ENCODE data around the gene ECHS1.

ECHS1 gene

DNA sequence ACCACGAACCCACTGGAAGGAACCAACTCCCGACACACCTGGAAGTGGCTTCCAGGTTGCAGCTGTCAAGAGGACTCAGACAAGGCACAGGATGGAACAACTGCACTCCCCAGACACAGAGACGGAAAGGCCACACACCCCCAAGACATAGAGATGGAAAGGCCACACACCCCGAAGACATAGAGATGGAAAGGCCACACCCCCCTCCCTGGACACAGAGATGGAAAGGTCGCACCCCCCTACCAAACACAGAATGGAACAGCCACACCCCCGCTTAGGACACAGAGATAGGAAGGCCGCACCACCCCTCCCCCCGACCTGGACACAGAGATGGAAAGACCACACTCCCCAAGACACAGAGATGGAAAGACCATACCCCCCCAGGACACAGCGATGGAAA is 56.9 kb downstream of the ECHS1 start:
- DNase-seq (ENCODE audit: extremely low read depth, insufficient read length) = no peak

GRCh38 chr10:133315847-133316246 is 57.3 kb downstream of the ECHS1 start:
- Histone ChIP-seq H3K27me3 (replicated peaks; ENCODE audit: control insufficient read depth, insufficient read depth, low read length) (no peaks in the 10 kb centered on the region), H3K36me3 (ENCODE audit: control insufficient read depth, insufficient read depth, low read length) (peaks cover 2% of the 10 kb centered on the region), H3K4me3 (replicated peaks; ENCODE audit: low read depth, low read length) (no peak overlapping the region)
- DNase-seq (ENCODE audit: extremely low read depth, insufficient read length) = no peak
- TF ChIP-seq CTCF (IDR thresholded peaks at IDR 0.05; ENCODE audit: insufficient read depth, low read length, poor library complexity, severe bottlenecking) = no peak

More for the DNA sequence above, 56.9 kb downstream of the ECHS1 start:
- Histone ChIP-seq H3K27me3 (replicated peaks; ENCODE audit: control insufficient read depth, insufficient read depth, low read length) (no peaks in the 10 kb centered on the region), H3K36me3 (ENCODE audit: control insufficient read depth, insufficient read depth, low read length) (peaks cover 2% of the 10 kb centered on the region), H3K4me3 (replicated peaks; ENCODE audit: low read depth, low read length) (no peak overlapping the region)
- TF ChIP-seq CTCF (IDR thresholded peaks at IDR 0.05; ENCODE audit: insufficient read depth, low read length, poor library complexity, severe bottlenecking) = no peak

DNA sequence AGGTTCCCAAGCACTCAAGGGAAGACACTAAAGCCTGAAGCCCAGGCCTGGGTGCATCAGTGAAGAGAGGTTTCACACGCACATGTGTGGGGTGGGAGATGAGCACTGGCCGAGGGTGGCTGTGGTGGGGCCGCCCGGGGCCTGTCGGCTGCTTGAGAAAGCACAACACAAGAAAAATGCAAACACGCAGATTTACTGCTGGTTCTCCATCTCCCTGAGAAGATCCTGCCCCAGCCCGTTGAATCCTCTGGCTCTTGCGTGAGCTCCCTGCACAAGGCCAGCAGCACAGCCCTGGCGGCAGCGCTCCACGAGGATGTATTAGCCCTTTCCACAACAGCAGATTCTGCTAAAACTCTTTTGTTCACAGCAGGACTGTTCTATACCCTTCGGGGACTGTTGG is 58.2 kb downstream of the ECHS1 start:
- TF ChIP-seq CTCF (IDR thresholded peaks at IDR 0.05; ENCODE audit: insufficient read depth, low read length, poor library complexity, severe bottlenecking) = no peak
- Histone ChIP-seq H3K4me3 (replicated peaks; ENCODE audit: low read depth, low read length) (no peak overlapping the region), H3K36me3 (ENCODE audit: control insufficient read depth, insufficient read depth, low read length) (peaks cover 9% of the 10 kb centered on the region), H3K27me3 (replicated peaks; ENCODE audit: control insufficient read depth, insufficient read depth, low read length) (no peaks in the 10 kb centered on the region)
- DNase-seq (ENCODE audit: extremely low read depth, insufficient read length) = no peak

DNA sequence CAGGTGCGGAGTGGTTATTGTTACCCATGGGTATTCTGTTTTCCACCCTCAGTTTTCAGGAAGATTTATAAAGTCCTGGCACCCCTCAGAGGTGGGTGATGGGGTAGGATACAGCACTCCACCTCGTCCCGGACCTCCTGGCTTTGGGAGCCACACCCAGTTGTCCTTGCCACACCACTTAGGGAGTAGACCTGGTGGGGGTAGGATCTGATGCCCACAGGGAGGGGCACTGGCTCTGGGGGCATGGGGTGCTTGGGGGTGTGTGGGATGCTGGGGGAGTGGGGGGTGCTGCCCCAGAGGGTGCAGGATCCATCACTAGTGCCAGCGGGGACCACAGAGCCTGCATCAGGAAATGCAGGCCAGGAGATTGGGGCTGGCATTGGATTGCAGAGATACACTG is 60.0 kb downstream of the ECHS1 start:
- DNase-seq (ENCODE audit: extremely low read depth, insufficient read length) = no peak
- Histone ChIP-seq H3K36me3 (ENCODE audit: control insufficient read depth, insufficient read depth, low read length) (peaks cover 12% of the 10 kb centered on the region), H3K27me3 (replicated peaks; ENCODE audit: control insufficient read depth, insufficient read depth, low read length) (no peaks in the 10 kb centered on the region), H3K4me3 (replicated peaks; ENCODE audit: low read depth, low read length) (no peak overlapping the region)
- no peak for TF ChIP-seq CTCF (IDR thresholded peaks at IDR 0.05; ENCODE audit: insufficient read depth, low read length, poor library complexity, severe bottlenecking)

DNA sequence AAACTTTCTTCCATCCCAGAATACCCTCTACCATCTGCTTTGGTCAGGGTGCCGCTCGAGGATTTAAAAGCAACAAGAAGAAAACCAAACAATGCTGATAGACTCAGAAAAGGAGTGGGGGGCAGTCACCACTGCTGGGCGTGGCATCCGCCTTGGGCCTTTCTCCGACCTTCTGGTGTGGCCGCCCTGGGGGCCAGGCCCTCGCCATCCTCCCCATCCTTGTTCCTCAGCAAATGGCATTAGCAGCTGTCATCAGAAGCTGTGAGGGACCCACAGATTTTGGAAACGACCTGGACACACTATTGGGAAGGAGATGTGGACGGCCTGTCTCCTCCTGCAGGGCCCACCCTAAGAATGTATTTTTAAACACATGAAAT is 60.4 kb downstream of the ECHS1 start:
- peaks cover 12% of the 10 kb centered on the region for H3K36me3 ChIP-seq (ENCODE audit: control insufficient read depth, insufficient read depth, low read length)
- no peak overlapping the region for H3K4me3 ChIP-seq (replicated peaks; ENCODE audit: low read depth, low read length)
- no peaks in the 10 kb centered on the region for H3K27me3 ChIP-seq (replicated peaks; ENCODE audit: control insufficient read depth, insufficient read depth, low read length)
- TF ChIP-seq CTCF (IDR thresholded peaks at IDR 0.05; ENCODE audit: insufficient read depth, low read length, poor library complexity, severe bottlenecking) = no peak
- no peak for DNase-seq (ENCODE audit: extremely low read depth, insufficient read length)
